B cell (primary cell): ENCODE measurements around the gene TSPAN31. TPM values are rescaled to one million over a fixed set of nuclear protein-coding genes. Genes with fewer than 3 reads are reported as not detected.

Experiments
- ATAC-seq: fragments of 200-7000 bp; cut with Tn5 transposase; one replicate; pipeline ENCODE4 v1.10.0; 2021; ENCODE audit warnings: low read depth, mild to moderate bottlenecking, moderate number of reproducible peaks, moderate library complexity
- CTCF ChIA-PET: fragments of 350-600 bp; sonication (Branson Sonifier 250); formaldehyde crosslinking; loops from one replicate; lab custom pipeline; 2021; ENCODE audit warnings: antibody characterized with exemption, inconsistent platforms; lab: Charles Lee
- POLR2A ChIA-PET: fragments of 350-600 bp; sonication (Branson Sonifier 250); formaldehyde crosslinking; loops from one replicate; lab custom pipeline; 2021; ENCODE audit warnings: antibody characterized with exemption; lab: Charles Lee
- DNase-seq: peaks from one replicate; pipeline ENCODE4 v3.0.0; 2013
- H2AFZ ChIP-seq: 2 replicates; pipeline ENCODE4 v1.6.1; 2012; ENCODE audit warnings: mild to moderate bottlenecking, low read depth, low read length; ENCODE audit not compliant: insufficient read depth, poor library complexity, severe bottlenecking
- H3K27ac ChIP-seq, 2 donors: 1 replicate in 1 of 2; 2 replicates in 1 of 2; pipeline ENCODE4 v1.5.1; 2012 to 2013; ENCODE audit warnings: low read length in 2 of 2, mild to moderate bottlenecking in 2 of 2, moderate library complexity in 1 of 2
- H3K27me3 ChIP-seq, 4 experiments: fragments of 200-600 bp in 1 of 4; sonication (generic) in 1 of 4; replicated peaks in 1 of 4; 1 replicate in 2 of 4; 2 replicates in 2 of 4; pipeline versions ENCODE4 v1.6.1 to v1.7.0; 2013 to 2016; ENCODE audit warnings: low read length in 3 of 4, mild to moderate bottlenecking in 2 of 4, mixed read lengths in 1 of 4, moderate library complexity in 1 of 4; ENCODE audit not compliant: insufficient read depth in 4 of 4, control insufficient read depth in 3 of 4; ENCODE audit errors: control extremely low read depth in 1 of 4
- H3K36me3 ChIP-seq, 2 experiments: replicated peaks in 1 of 2; 1 replicate in 1 of 2; 2 replicates in 1 of 2; pipeline versions ENCODE4 v1.6.1 to v1.7.1; 2013; ENCODE audit warnings: low read length in 1 of 2; ENCODE audit not compliant: insufficient read depth in 2 of 2, control insufficient read depth in 1 of 2; ENCODE audit errors: control extremely low read depth in 1 of 2, extremely low read depth in 1 of 2
- H3K4me1 ChIP-seq, 2 donors: fragments of 200-600 bp in 1 of 2; sonication (generic) in 1 of 2; 1 replicate in 1 of 2; 2 replicates in 1 of 2; pipeline versions ENCODE4 v1.5.1 to v1.6.1; 2013 to 2017; ENCODE audit warnings: low read length in 2 of 2; ENCODE audit not compliant: control insufficient read depth in 2 of 2, insufficient read depth in 2 of 2
- H3K4me2 ChIP-seq: replicated peaks from 2 replicates; pipeline ENCODE3; 2012; ENCODE audit warnings: mild to moderate bottlenecking, low read depth, low read length; ENCODE audit not compliant: poor library complexity, severe bottlenecking
- H3K4me3 ChIP-seq, 5 experiments: fragments of 200-600 bp in 1 of 5; sonication (generic) in 1 of 5; 1 replicate in 3 of 5; 2 replicates in 2 of 5; pipeline versions ENCODE4 v1.5.1 to v1.7.0; 2011 to 2016; ENCODE audit warnings: low read length in 4 of 5, mild to moderate bottlenecking in 4 of 5, low read depth in 2 of 5, control low read depth in 1 of 5, moderate library complexity in 1 of 5; ENCODE audit not compliant: insufficient read depth in 1 of 5; ENCODE audit errors: control extremely low read depth in 1 of 5, extremely low read depth in 1 of 5
- H3K79me2 ChIP-seq: fragments of 200-600 bp; sonication (generic); one replicate; pipeline ENCODE4 v1.6.0; 2016; ENCODE audit warnings: low read length; ENCODE audit not compliant: control insufficient read depth, insufficient read depth
- H3K9ac ChIP-seq: fragments of 200-600 bp; sonication (generic); 2 replicates; pipeline ENCODE4 v1.6.1; 2017; ENCODE audit warnings: mild to moderate bottlenecking, low read length, moderate library complexity
- H3K9me3 ChIP-seq, 3 donors: one replicate each; pipeline versions ENCODE4 v1.6.1 to v1.7.1; 2013; ENCODE audit warnings: low read length in 2 of 3; ENCODE audit not compliant: control insufficient read depth in 2 of 3, insufficient read depth in 1 of 3; ENCODE audit errors: control extremely low read depth in 1 of 3
- H4K20me1 ChIP-seq: 2 replicates; pipeline ENCODE4 v1.6.0; 2012; ENCODE audit warnings: mild to moderate bottlenecking, low read length; ENCODE audit not compliant: insufficient read depth, control insufficient read depth, poor library complexity, severe bottlenecking
- H3K27ac Mint-ChIP-seq: one replicate; pipeline ENCODE4 v1.8.0; 2021; ENCODE audit warnings: mixed read lengths
- H3K27me3 Mint-ChIP-seq: one replicate; pipeline ENCODE4 v1.8.0; 2021; ENCODE audit warnings: mixed read lengths
- H3K4me1 Mint-ChIP-seq: one replicate; pipeline ENCODE4 v1.8.0; 2021; ENCODE audit warnings: mixed read lengths
- H3K4me3 Mint-ChIP-seq: one replicate; pipeline ENCODE4 v1.8.0; 2021; ENCODE audit warnings: mixed read lengths
- H3K9me3 Mint-ChIP-seq: one replicate; pipeline ENCODE4 v1.8.0; 2022; ENCODE audit warnings: mixed read lengths; ENCODE audit not compliant: insufficient read depth
- CTCF ChIP-seq: fragments of 200-600 bp; IDR thresholded peaks from one replicate; pipeline ENCODE4 v1.8.0; 2022; ENCODE audit warnings: antibody characterized with exemption, mild to moderate bottlenecking
- EZH2 ChIP-seq: IDR thresholded peaks from 2 replicates; pipeline ENCODE4 v1.6.1; 2012; ENCODE audit warnings: borderline replicate concordance, low read depth, mild to moderate bottlenecking, moderate library complexity, low read length; ENCODE audit not compliant: insufficient read depth, poor library complexity, severe bottlenecking
- WGBS: methylation state at CpG from one replicate; pipeline ENCODE4 v1.1.5; 2013; ENCODE audit warnings: missing lambda C conversion rate; ENCODE audit not compliant: insufficient coverage; 5-methylcytosine and 5-hydroxymethylcytosine counted together
- intact Hi-C: fragments of 100-400 bp; cut with micrococcal nuclease; formaldehyde crosslinking; loops from one replicate; pipeline ENCODE4 v1.10.0; 2022
- polyA plus RNA-seq: library from polyadenylated mRNA; depleted of rRNA; stranded (reverse); fragments of >200 nt; gene quantifications from 2 replicates; pipeline ENCODE4 v1.2.3, GENCODE V29; 2012
- total RNA-seq, 2 donors: library from RNA; stranded (reverse); fragments of 120-200 nt in 1 of 2; gene quantifications; 1 replicate in 1 of 2; 2 replicates in 1 of 2; pipeline versions ENCODE4 v1.2.3 to v1.2.4, GENCODE V29; 2013 to 2022

TSPAN31 gene
- total and polyA plus RNA-seq, 2 donors (not counting 1 experiment from before 2014, with no cell fraction given): 24.0 to 29.6 TPM

GRCh38 chr12:57737467-57738460 lies 7.1 kb upstream of the TSPAN31 start:
- Mint-ChIP-seq H3K4me1 (peaks cover 33% of the 10 kb centered on the region), H3K27ac (no peak overlapping the region), H3K9me3 (no peaks in the 10 kb centered on the region), H3K4me3 (no peak overlapping the region), H3K27me3 (no peaks in the 10 kb centered on the region)
- H3K4me1 ChIP-seq: peaks cover 31 to 38% of the 10 kb centered on the region in 2 donors
- WGBS: 96% methylated on average over 92 of the region's 110 CpGs
- no peak for TF ChIP-seq CTCF
- no peak for TF ChIP-seq EZH2
- POLR2A ChIA-PET: interaction anchor here (0.6 kb wide), 1 partner anchor 65 kb away, joined by 3 read pairs; no protein-coding TSS in a partner anchor
- H3K27me3 ChIP-seq: no peaks in the 10 kb centered on the region
- peaks cover 57% of the 10 kb centered on the region for H4K20me1 ChIP-seq
- CTCF ChIA-PET: no interaction called here
- intact Hi-C loops: no loop called here
- ATAC-seq (no peak), DNase-seq (no peak)
- no peak overlapping the region for H3K27ac ChIP-seq
- H3K4me2 ChIP-seq: no peak overlapping the region
- H2AFZ ChIP-seq: no peak overlapping the region
- no peak overlapping the region for H3K9ac ChIP-seq
- H3K9me3 ChIP-seq: no peaks in the 10 kb centered on the region
- H3K4me3 ChIP-seq: no peak overlapping the region
- peaks cover 0 to 48% of the 10 kb centered on the region in 2 experiments for H3K36me3 ChIP-seq
- peaks cover 56% of the 10 kb centered on the region for H3K79me2 ChIP-seq
